Fibroblast of skin of right biceps (primary cell): ENCODE results near the gene ZFHX3.
A peak's percentile ranks its signal among the peaks of the same experiment; 100 is the strongest.

Experiments
- DNase-seq: peaks from one replicate; pipeline ENCODE4 v3.0.0-alpha.2; 2013

The ZFHX3 gene

GRCh38 chr16:72814226-72814625 is 233.7 kb downstream of the ZFHX3 start:
- DNase-seq, result no peak

- DNase-seq, result no peak
Observed at GRCh38 chr16:72812672-72813071, 235.3 kb downstream of the ZFHX3 start.

GRCh38 chr16:72811876-72812275 is 236.1 kb downstream of the ZFHX3 start:
- no peak for DNase-seq

- no peak for DNase-seq
Observed at GRCh38 chr16:72811188-72811720, 236.7 kb downstream of the ZFHX3 start.

GRCh38 chr16:72810480-72810879 is 237.4 kb downstream of the ZFHX3 start:
- no peak for DNase-seq

- no peak for DNase-seq
Observed at GRCh38 chr16:72809446-72809845, 238.5 kb downstream of the ZFHX3 start.

GRCh38 chr16:72808754-72809153 is 239.2 kb downstream of the ZFHX3 start:
- DNase-seq, result no peak

GRCh38 chr16:72807245-72807644 is 240.7 kb downstream of the ZFHX3 start:
- DNase-seq, result no peak

- DNase-seq, result no peak
Observed at GRCh38 chr16:72805486-72805885, 242.4 kb downstream of the ZFHX3 start.

- no peak for DNase-seq
Observed at GRCh38 chr16:72800524-72801161, 247.3 kb downstream of the ZFHX3 start.

GRCh38 chr16:72798264-72798663 is 249.7 kb downstream of the ZFHX3 start:
- no peak for DNase-seq

GRCh38 chr16:72797621-72798020 is 250.3 kb downstream of the ZFHX3 start:
- no peak for DNase-seq

- DNase-seq, result no peak
Observed at GRCh38 chr16:72796222-72796621, 251.7 kb downstream of the ZFHX3 start.

GRCh38 chr16:72794986-72795385 is 252.9 kb downstream of the ZFHX3 start:
- DNase-seq, result no peak

GRCh38 chr16:72794319-72794718 is 253.6 kb downstream of the ZFHX3 start:
- no peak for DNase-seq

GRCh38 chr16:72793716-72794115 is 254.2 kb downstream of the ZFHX3 start:
- DNase-seq, result no peak

GRCh38 chr16:72793017-72793416 is 254.9 kb downstream of the ZFHX3 start:
- DNase-seq, result no peak

GRCh38 chr16:72791786-72792185 is 256.1 kb downstream of the ZFHX3 start:
- DNase-seq, result no peak

GRCh38 chr16:72789921-72790320 is 258.0 kb downstream of the ZFHX3 start:
- no peak for DNase-seq

GRCh38 chr16:72789465-72789864 is 258.5 kb downstream of the ZFHX3 start:
- no peak for DNase-seq

GRCh38 chr16:72788269-72788809 is 259.6 kb downstream of the ZFHX3 start:
- DNase-seq, result no peak

- DNase-seq, result peak; percentile 89
Observed at GRCh38 chr16:72787514-72788268, 260.2 kb downstream of the ZFHX3 start.

GRCh38 chr16:72787130-72787513 is 260.8 kb downstream of the ZFHX3 start:
- DNase-seq, result no peak

GRCh38 chr16:72786606-72787005 is 261.3 kb downstream of the ZFHX3 start:
- DNase-seq, result no peak
